Measurements from ENCODE around the gene HRK.

- TF ChIP-seq, protein P1, sequence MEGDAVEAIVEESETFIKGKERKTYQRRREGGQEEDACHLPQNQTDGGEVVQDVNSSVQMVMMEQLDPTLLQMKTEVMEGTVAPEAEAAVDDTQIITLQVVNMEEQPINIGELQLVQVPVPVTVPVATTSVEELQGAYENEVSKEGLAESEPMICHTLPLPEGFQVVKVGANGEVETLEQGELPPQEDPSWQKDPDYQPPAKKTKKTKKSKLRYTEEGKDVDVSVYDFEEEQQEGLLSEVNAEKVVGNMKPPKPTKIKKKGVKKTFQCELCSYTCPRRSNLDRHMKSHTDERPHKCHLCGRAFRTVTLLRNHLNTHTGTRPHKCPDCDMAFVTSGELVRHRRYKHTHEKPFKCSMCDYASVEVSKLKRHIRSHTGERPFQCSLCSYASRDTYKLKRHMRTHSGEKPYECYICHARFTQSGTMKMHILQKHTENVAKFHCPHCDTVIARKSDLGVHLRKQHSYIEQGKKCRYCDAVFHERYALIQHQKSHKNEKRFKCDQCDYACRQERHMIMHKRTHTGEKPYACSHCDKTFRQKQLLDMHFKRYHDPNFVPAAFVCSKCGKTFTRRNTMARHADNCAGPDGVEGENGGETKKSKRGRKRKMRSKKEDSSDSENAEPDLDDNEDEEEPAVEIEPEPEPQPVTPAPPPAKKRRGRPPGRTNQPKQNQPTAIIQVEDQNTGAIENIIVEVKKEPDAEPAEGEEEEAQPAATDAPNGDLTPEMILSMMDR (IDR thresholded peaks at IDR 0.05; ENCODE audit: insufficient read depth, low read depth, low read length): no peak
- TF ChIP-seq EZH2 (IDR thresholded peaks at IDR 0.05; ENCODE audit: insufficient read depth, low read length): no peak
These were observed 72.8 kb downstream of the HRK start for GRCh38 chr12:116808113-116809105.

All from astrocyte (in vitro differentiated cells and primary cell).